GM18873 (cell line): ENCODE measurements around the gene TSC22D3.
"Not testable (repeated sequence)": the region's sequence is repeated elsewhere in the genome, so short reads cannot be mapped to it uniquely, and the experiment has no call there.

Experiments used
- ATAC-seq: cut with Tn5 transposase; IDR thresholded peaks from one replicate; pipeline ENCODE4 v1.9.1; 2021; ENCODE audit warnings: mild to moderate bottlenecking, moderate library complexity, moderate number of reproducible peaks; ENCODE audit not compliant: unreplicated experiment, low FRiP score

Gene TSC22D3

DNA sequence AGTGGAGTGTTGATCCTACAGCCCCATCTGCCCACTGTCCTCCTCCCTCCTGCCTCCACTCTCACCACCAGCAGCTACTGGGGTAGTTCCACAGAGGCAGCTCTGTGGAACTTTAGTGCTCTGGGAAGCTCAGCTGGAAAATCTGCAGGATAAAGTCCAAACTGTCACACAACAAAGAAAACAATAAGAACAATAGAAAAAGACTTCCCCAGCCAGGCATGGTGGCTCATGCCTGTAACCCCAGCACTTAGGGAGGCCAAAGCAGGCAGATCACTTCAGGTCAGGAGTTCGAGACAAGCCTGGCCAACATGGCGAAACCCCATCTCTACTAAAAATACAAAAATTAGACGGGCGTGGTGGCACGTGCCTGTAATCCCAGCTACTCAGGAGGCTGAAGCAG lies 106.9 kb downstream of the TSC22D3 start:
- not testable (repeated sequence) for ATAC-seq

GRCh38 chrX:107667426-107667825 lies 108.2 kb downstream of the TSC22D3 start:
- ATAC-seq = no peak

GRCh38 chrX:107666931-107667330 lies 108.7 kb downstream of the TSC22D3 start:
- ATAC-seq = no peak
